ENCODE results near the gene DIAPH1.
A peak's percentile ranks its signal among the peaks of the same experiment; 100 is the strongest.

Gene DIAPH1

DNA sequence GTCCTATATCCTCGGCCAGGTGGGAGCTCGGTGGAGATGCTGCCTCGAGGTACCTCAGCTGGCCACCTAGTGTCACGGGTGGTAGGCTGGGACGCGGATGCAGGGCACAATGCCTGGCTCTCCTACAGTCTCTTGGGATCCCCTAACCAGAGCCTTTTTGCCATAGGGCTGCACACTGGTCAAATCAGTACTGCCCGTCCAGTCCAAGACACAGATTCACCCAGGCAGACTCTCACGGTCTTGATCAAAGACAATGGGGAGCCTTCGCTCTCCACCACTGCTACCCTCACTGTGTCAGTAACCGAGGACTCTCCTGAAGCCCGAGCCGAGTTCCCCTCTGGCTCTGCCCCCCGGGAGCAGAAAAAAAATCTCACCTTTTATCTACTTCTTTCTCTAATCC lies 141.0 kb downstream of the DIAPH1 start:
- Histone ChIP-seq H3K9me3 (ENCODE audit: insufficient read depth, low read depth, low read length) (no peaks in the 10 kb centered on the region), H3K9me2 (replicated peaks; ENCODE audit: low read depth, low read length) (no peaks in the 10 kb centered on the region), H3F3A (ENCODE audit: low read depth) (no peaks in the 10 kb centered on the region), H3K4me3 (ENCODE audit: low read length, poor library complexity, severe bottlenecking) (no peak overlapping the region), H3K9ac (ENCODE audit: low read depth, low read length, poor library complexity, severe bottlenecking) (no peak overlapping the region), H4K20me1 (ENCODE audit: insufficient read depth, low read length, poor library complexity, severe bottlenecking) (no peaks in the 10 kb centered on the region), H3K79me2 (ENCODE audit: insufficient read depth, low read length) (no peaks in the 10 kb centered on the region), H3K36me3 (ENCODE audit: insufficient read depth, low read length) (no peaks in the 10 kb centered on the region), H3K4me1 (ENCODE audit: insufficient read depth, low read length, poor library complexity, severe bottlenecking) (no peaks in the 10 kb centered on the region), H3K27me3 (ENCODE audit: insufficient read depth, low read length, poor library complexity, severe bottlenecking) (peaks cover 13% of the 10 kb centered on the region), H3K4me2 (ENCODE audit: low read depth, low read length, poor library complexity, severe bottlenecking) (no peak overlapping the region), H2AFZ (ENCODE audit: low read length) (no peak overlapping the region)
- TF ChIP-seq EZH2phosphoT487 (IDR thresholded peaks at IDR 0.05; ENCODE audit: borderline replicate concordance): no peak
- TF ChIP-seq, protein P1, sequence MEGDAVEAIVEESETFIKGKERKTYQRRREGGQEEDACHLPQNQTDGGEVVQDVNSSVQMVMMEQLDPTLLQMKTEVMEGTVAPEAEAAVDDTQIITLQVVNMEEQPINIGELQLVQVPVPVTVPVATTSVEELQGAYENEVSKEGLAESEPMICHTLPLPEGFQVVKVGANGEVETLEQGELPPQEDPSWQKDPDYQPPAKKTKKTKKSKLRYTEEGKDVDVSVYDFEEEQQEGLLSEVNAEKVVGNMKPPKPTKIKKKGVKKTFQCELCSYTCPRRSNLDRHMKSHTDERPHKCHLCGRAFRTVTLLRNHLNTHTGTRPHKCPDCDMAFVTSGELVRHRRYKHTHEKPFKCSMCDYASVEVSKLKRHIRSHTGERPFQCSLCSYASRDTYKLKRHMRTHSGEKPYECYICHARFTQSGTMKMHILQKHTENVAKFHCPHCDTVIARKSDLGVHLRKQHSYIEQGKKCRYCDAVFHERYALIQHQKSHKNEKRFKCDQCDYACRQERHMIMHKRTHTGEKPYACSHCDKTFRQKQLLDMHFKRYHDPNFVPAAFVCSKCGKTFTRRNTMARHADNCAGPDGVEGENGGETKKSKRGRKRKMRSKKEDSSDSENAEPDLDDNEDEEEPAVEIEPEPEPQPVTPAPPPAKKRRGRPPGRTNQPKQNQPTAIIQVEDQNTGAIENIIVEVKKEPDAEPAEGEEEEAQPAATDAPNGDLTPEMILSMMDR (conservative IDR thresholded peaks at IDR 0.05; ENCODE audit: low read length): no peak

DNA sequence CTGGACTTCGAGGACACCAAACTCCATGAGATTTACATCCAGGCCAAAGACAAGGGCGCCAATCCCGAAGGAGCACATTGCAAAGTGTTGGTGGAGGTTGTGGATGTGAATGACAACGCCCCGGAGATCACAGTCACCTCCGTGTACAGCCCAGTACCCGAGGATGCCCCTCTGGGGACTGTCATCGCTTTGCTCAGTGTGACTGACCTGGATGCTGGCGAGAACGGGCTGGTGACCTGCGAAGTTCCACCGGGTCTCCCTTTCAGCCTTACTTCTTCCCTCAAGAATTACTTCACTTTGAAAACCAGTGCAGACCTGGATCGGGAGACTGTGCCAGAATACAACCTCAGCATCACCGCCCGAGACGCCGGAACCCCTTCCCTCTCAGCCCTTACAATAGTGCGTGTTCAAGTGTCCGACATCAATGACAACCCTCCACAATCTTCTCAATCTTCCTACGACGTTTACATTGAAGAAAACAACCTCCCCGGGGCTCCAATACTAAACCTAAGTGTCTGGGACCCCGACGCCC lies 141.7 kb downstream of the DIAPH1 start:
- Histone ChIP-seq H2AFZ (ENCODE audit: low read length) (no peak overlapping the region), H3K9me2 (replicated peaks; ENCODE audit: low read depth, low read length) (no peaks in the 10 kb centered on the region), H4K20me1 (ENCODE audit: insufficient read depth, low read length, poor library complexity, severe bottlenecking) (no peaks in the 10 kb centered on the region), H3K79me2 (ENCODE audit: insufficient read depth, low read length) (no peaks in the 10 kb centered on the region), H3K4me3 (ENCODE audit: low read length, poor library complexity, severe bottlenecking) (no peak overlapping the region), H3K27me3 (ENCODE audit: insufficient read depth, low read length, poor library complexity, severe bottlenecking) (peaks cover 13% of the 10 kb centered on the region), H3K4me2 (ENCODE audit: low read depth, low read length, poor library complexity, severe bottlenecking) (peak overlapping the region; percentile 76), H3K36me3 (ENCODE audit: insufficient read depth, low read length) (no peaks in the 10 kb centered on the region), H3K9ac (ENCODE audit: low read depth, low read length, poor library complexity, severe bottlenecking) (no peak overlapping the region), H3F3A (ENCODE audit: low read depth) (no peaks in the 10 kb centered on the region), H3K4me1 (ENCODE audit: insufficient read depth, low read length, poor library complexity, severe bottlenecking) (no peaks in the 10 kb centered on the region), H3K9me3 (ENCODE audit: insufficient read depth, low read depth, low read length) (no peaks in the 10 kb centered on the region)
- TF ChIP-seq EZH2phosphoT487 (IDR thresholded peaks at IDR 0.05; ENCODE audit: borderline replicate concordance): no peak
- TF ChIP-seq, protein P1 (conservative IDR thresholded peaks at IDR 0.05; ENCODE audit: low read length): no peak

DNA sequence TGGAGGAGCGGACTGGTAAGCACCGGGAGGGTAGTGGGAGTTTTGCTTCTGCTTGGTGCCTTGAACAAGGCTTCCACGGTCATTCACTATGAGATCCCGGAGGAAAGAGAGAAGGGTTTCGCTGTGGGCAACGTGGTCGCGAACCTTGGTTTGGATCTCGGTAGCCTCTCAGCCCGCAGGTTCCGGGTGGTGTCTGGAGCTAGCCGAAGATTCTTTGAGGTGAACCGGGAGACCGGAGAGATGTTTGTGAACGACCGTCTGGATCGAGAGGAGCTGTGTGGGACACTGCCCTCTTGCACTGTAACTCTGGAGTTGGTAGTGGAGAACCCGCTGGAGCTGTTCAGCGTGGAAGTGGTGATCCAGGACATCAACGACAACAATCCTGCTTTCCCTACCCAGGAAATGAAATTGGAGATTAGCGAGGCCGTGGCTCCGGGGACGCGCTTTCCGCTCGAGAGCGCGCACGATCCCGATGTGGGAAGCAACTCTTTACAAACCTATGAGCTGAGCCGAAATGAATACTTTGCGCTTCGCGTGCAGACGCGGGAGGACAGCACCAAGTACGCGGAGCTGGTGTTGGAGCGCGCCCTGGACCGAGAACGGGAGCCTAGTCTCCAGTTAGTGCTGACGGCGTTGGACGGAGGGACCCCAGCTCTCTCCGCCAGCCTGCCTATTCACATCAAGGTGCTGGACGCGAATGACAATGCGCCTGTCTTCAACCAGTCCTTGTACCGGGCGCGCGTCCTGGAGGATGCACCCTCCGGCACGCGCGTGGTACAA lies 142.5 kb downstream of the DIAPH1 start:
- Histone ChIP-seq H3K4me3 (ENCODE audit: low read length, poor library complexity, severe bottlenecking) (peak overlapping the region; percentile 68), H3K4me1 (ENCODE audit: insufficient read depth, low read length, poor library complexity, severe bottlenecking) (no peaks in the 10 kb centered on the region), H2AFZ (ENCODE audit: low read length) (peak overlapping the region; percentile 76), H3K9ac (ENCODE audit: low read depth, low read length, poor library complexity, severe bottlenecking) (peak overlapping the region; percentile 17), H3K36me3 (ENCODE audit: insufficient read depth, low read length) (no peaks in the 10 kb centered on the region), H4K20me1 (ENCODE audit: insufficient read depth, low read length, poor library complexity, severe bottlenecking) (no peaks in the 10 kb centered on the region), H3K79me2 (ENCODE audit: insufficient read depth, low read length) (no peaks in the 10 kb centered on the region), H3K9me2 (replicated peaks; ENCODE audit: low read depth, low read length) (no peaks in the 10 kb centered on the region), H3F3A (ENCODE audit: low read depth) (no peaks in the 10 kb centered on the region), H3K4me2 (ENCODE audit: low read depth, low read length, poor library complexity, severe bottlenecking) (peak overlapping the region; percentile 76), H3K27me3 (ENCODE audit: insufficient read depth, low read length, poor library complexity, severe bottlenecking) (peaks cover 13% of the 10 kb centered on the region), H3K9me3 (ENCODE audit: insufficient read depth, low read depth, low read length) (no peaks in the 10 kb centered on the region)
- TF ChIP-seq EZH2phosphoT487 (IDR thresholded peaks at IDR 0.05; ENCODE audit: borderline replicate concordance): no peak
